Measurements from ENCODE around the gene ATAD1.

DNA sequence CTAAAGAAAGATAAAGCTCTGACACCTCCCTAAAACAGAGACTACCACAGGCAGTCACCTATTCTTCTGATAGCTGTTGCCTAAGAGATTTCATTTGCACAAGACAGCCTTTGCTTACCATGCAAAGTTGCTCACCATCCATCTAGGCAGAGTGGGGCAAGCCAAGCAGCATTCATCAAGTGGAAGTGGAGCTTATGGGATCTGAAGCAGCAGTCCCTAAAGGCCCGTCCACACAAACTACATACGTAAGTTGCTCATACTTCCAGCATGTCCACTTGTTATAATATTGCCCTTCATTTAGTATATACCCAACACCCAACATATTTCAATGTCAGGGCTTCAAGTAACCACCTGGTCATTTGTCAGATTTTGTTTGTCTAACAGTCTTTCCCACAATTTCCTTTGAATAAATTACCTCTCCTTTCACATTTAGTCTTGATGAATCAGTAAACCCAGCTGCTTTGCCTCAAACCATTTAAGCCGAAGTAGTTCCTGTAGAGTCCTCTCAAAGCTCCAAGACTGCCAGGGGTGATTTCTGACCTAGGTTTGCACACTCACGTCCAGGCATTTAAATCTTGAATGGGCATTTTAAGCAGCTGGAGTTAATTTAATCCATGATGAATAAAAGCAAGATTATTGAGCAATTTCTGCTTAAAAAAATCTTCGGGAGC lies 67.9 kb downstream of the ATAD1 start:
- TF ChIP-seq POLR2A (IDR thresholded peaks at IDR 0.05; ENCODE audit: low read depth, low read length) (0 out of 2 replicates have a peak, but pooled peaks have one; percentile 30), POLR2AphosphoS5 (IDR thresholded peaks at IDR 0.05; ENCODE audit: low read depth, low read length) (0 out of 2 replicates have a peak, but pooled peaks have one; percentile 29), TAF1 (IDR thresholded peaks at IDR 0.05; ENCODE audit: borderline replicate concordance, low read depth, low read length) (no peak)

Measured in GM12892 (cell line).